GM19372 (cell line): ENCODE data around the gene FXYD1.

Experiments used
- ATAC-seq: cut with Tn5 transposase; IDR thresholded peaks from one replicate; pipeline ENCODE4 v1.9.1; 2021; ENCODE audit warnings: mild to moderate bottlenecking, low read depth, moderate library complexity; ENCODE audit not compliant: unreplicated experiment

The FXYD1 gene

GRCh38 chr19:35178701-35179100 lies 40.1 kb downstream of the FXYD1 start:
- no peak for ATAC-seq

GRCh38 chr19:35179830-35180229 lies 41.2 kb downstream of the FXYD1 start:
- ATAC-seq = no peak

- no peak for ATAC-seq
These were observed 42.8 kb downstream of the FXYD1 start for GRCh38 chr19:35181387-35181786.

- ATAC-seq = no peak
These were observed 45.6 kb downstream of the FXYD1 start for GRCh38 chr19:35184267-35184666.

- ATAC-seq = no peak
These were observed 46.3 kb downstream of the FXYD1 start for GRCh38 chr19:35184884-35185283.
